Measurements from ENCODE around the gene GIPC2. TPM values are rescaled to one million over a fixed set of nuclear protein-coding genes. Genes with fewer than 3 reads are reported as not detected.

GIPC2 gene
- total and polyA plus RNA-seq, 9 donors = 1.8 to 5.7 (median 3.0) TPM

- no peaks in the 10 kb centered on the region for H3K36me3 ChIP-seq
- no peak overlapping the region for H3K4me3 ChIP-seq
- intact Hi-C loops (cut with DNase I) = loop anchor here in 1 of 4 donors (10.0 kb wide), 1 partner anchor 452 kb away; no protein-coding TSS in a partner anchor
- H3K27me3 ChIP-seq = no peaks in the 10 kb centered on the region
- TF ChIP-seq EP300 (IDR thresholded peaks at IDR 0.05) = no peak
- TF ChIP-seq POLR2A (IDR thresholded peaks at IDR 0.05) = no peak
- TF ChIP-seq CTCF (IDR thresholded peaks at IDR 0.05) = no peak
- 66 to 93% (median 78%) methylated on average over 4 of the region's 4 CpGs for WGBS, 3 donors
- H3K27ac ChIP-seq = no peak overlapping the region
- H3K9me3 ChIP-seq = no peaks in the 10 kb centered on the region
- no peaks in the 10 kb centered on the region for H3K4me1 ChIP-seq (ENCODE audit: insufficient read depth)
- no peak for DNase-seq
Measured at GRCh38 chr1:78153092-78153736, 107.4 kb downstream of the GIPC2 start.

- Histone ChIP-seq H3K9me3 (no peaks in the 10 kb centered on the region), H3K27ac (no peak overlapping the region), H3K27me3 (no peaks in the 10 kb centered on the region), H3K4me3 (no peak overlapping the region), H3K36me3 (no peaks in the 10 kb centered on the region), H3K4me1 (ENCODE audit: insufficient read depth) (no peaks in the 10 kb centered on the region)
- 74 to 82% (median 77%) methylated on average over 4 of the region's 4 CpGs for WGBS, 3 donors
- DNase-seq = no peak
- intact Hi-C loops (cut with DNase I) = loop anchor here in 1 of 4 donors (10.0 kb wide), 1 partner anchor 450 kb away; no protein-coding TSS in a partner anchor
- no peak for TF ChIP-seq CTCF (IDR thresholded peaks at IDR 0.05)
Measured at GRCh38 chr1:78155121-78155520, 109.4 kb downstream of the GIPC2 start.

GRCh38 chr1:78156805-78157521 lies 111.2 kb downstream of the GIPC2 start:
- no peak overlapping the region for H3K27ac ChIP-seq
- no peaks in the 10 kb centered on the region for H3K36me3 ChIP-seq
- no peaks in the 10 kb centered on the region for H3K4me1 ChIP-seq (ENCODE audit: insufficient read depth)
- no peaks in the 10 kb centered on the region for H3K9me3 ChIP-seq
- intact Hi-C loops (cut with DNase I) = loop anchor here in 1 of 4 donors (10.0 kb wide), 1 partner anchor 448 kb away; no protein-coding TSS in a partner anchor
- DNase-seq = no peak
- no peak overlapping the region for H3K4me3 ChIP-seq
- no peaks in the 10 kb centered on the region for H3K27me3 ChIP-seq
- no peak for TF ChIP-seq CTCF (IDR thresholded peaks at IDR 0.05)
- no peak for TF ChIP-seq EP300 (IDR thresholded peaks at IDR 0.05)
- no peak for TF ChIP-seq POLR2A (IDR thresholded peaks at IDR 0.05)

- DNase-seq = no peak
- WGBS, 3 donors = 68 to 86% (median 81%) methylated on average over 2 of the region's 2 CpGs
- intact Hi-C loops (cut with DNase I) = no loop called here
- H3K4me3 ChIP-seq = no peak overlapping the region
- no peaks in the 10 kb centered on the region for H3K4me1 ChIP-seq (ENCODE audit: insufficient read depth)
- H3K36me3 ChIP-seq = no peaks in the 10 kb centered on the region
- TF ChIP-seq EP300 (IDR thresholded peaks at IDR 0.05) (no peak), POLR2A (IDR thresholded peaks at IDR 0.05) (no peak), CTCF (IDR thresholded peaks at IDR 0.05) (no peak)
- no peaks in the 10 kb centered on the region for H3K27me3 ChIP-seq
- no peaks in the 10 kb centered on the region for H3K9me3 ChIP-seq
- no peak overlapping the region for H3K27ac ChIP-seq
Measured at GRCh38 chr1:78165816-78166215, 120.0 kb downstream of the GIPC2 start.
